ENCODE measurements around the gene ICA1L.

ICA1L gene

GRCh38 chr2:202831242-202832220, 40.0 kb downstream of the ICA1L start:
- peak; percentile 94 for ATAC-seq
- TF ChIP-seq ZNF8 (CRISPR knock-in tag; IDR thresholded peaks at IDR 0.05) (no peak), SNAI2 (CRISPR knock-in tag; IDR thresholded peaks at IDR 0.05) (no peak), POU6F1 (CRISPR knock-in tag; IDR thresholded peaks at IDR 0.05; ENCODE audit: borderline replicate concordance, low read depth) (no peak), TCF4 (CRISPR knock-in tag; IDR thresholded peaks at IDR 0.05; ENCODE audit: borderline replicate concordance) (no peak), ZNF565 (CRISPR knock-in tag; conservative IDR thresholded peaks at IDR 0.05; ENCODE audit: low read depth) (no peak), PATZ1 (CRISPR knock-in tag; IDR thresholded peaks at IDR 0.05; ENCODE audit: borderline replicate concordance) (no peak), CSDC2 (CRISPR knock-in tag; IDR thresholded peaks at IDR 0.05) (no peak), BACH2 (CRISPR knock-in tag; IDR thresholded peaks at IDR 0.05; ENCODE audit: borderline replicate concordance) (no peak), ZNF70 (CRISPR knock-in tag; IDR thresholded peaks at IDR 0.05) (no peak), RARB (CRISPR knock-in tag; IDR thresholded peaks at IDR 0.05) (no peak), PPARA (CRISPR knock-in tag; IDR thresholded peaks at IDR 0.05; ENCODE audit: borderline replicate concordance) (no peak), ARNTL (CRISPR knock-in tag; IDR thresholded peaks at IDR 0.05; ENCODE audit: borderline replicate concordance, low read depth) (no peak), GLIS3 (CRISPR knock-in tag; IDR thresholded peaks at IDR 0.05) (no peak), OSR1 (CRISPR knock-in tag; IDR thresholded peaks at IDR 0.05) (no peak), TOX (CRISPR knock-in tag; IDR thresholded peaks at IDR 0.05; ENCODE audit: borderline replicate concordance) (no peak), CREB5 (CRISPR knock-in tag; IDR thresholded peaks at IDR 0.05; ENCODE audit: low read depth) (no peak), TSHZ2 (CRISPR knock-in tag; IDR thresholded peaks at IDR 0.05) (no peak), ESRRG (CRISPR knock-in tag; IDR thresholded peaks at IDR 0.05) (no peak), ZC3H10 (CRISPR knock-in tag; IDR thresholded peaks at IDR 0.05) (no peak)

- TF ChIP-seq ZFP3 (CRISPR knock-in tag; IDR thresholded peaks at IDR 0.05) (no peak), ESRRG (CRISPR knock-in tag; IDR thresholded peaks at IDR 0.05) (no peak), PATZ1 (CRISPR knock-in tag; IDR thresholded peaks at IDR 0.05; ENCODE audit: borderline replicate concordance) (no peak), TCF4 (CRISPR knock-in tag; IDR thresholded peaks at IDR 0.05; ENCODE audit: borderline replicate concordance) (no peak), CREB5 (CRISPR knock-in tag; IDR thresholded peaks at IDR 0.05; ENCODE audit: low read depth) (no peak), TOX (CRISPR knock-in tag; IDR thresholded peaks at IDR 0.05; ENCODE audit: borderline replicate concordance) (no peak), OSR1 (CRISPR knock-in tag; IDR thresholded peaks at IDR 0.05) (no peak), BACH2 (CRISPR knock-in tag; IDR thresholded peaks at IDR 0.05; ENCODE audit: borderline replicate concordance) (no peak), POU6F1 (CRISPR knock-in tag; IDR thresholded peaks at IDR 0.05; ENCODE audit: borderline replicate concordance, low read depth) (no peak)
- no peak for ATAC-seq
Measured at GRCh38 chr2:202824901-202825300, 46.7 kb downstream of the ICA1L start.

Data from SK-N-SH treated with all-trans-retinoic acid at 6 μM for 48 hours (cell line).